Common myeloid progenitor, CD34-positive (primary cell): ENCODE measurements around the gene TMTC1.

ENCODE experiments used
- CTCF ChIA-PET: fragments of 350-600 bp; sonication (Branson Sonifier 250); formaldehyde crosslinking; loops from one replicate; lab custom pipeline; 2021; ENCODE audit warnings: antibody characterized with exemption; lab: Charles Lee
- POLR2A ChIA-PET: fragments of 350-600 bp; sonication (Branson Sonifier 250); formaldehyde crosslinking; loops from one replicate; lab custom pipeline; 2021; ENCODE audit warnings: antibody characterized with exemption; lab: Charles Lee
- DNase-seq, 3 donors: peaks; one replicate each; pipeline versions ENCODE4 v3.0.0 to v3.0.0-alpha.2; 2013
- H3K27ac ChIP-seq, 2 experiments: 1 replicate in 1 of 2; 2 replicates in 1 of 2; pipeline ENCODE4 v1.7.0; 2013; ENCODE audit warnings: inconsistent platforms in 2 of 2, low read length in 2 of 2, mild to moderate bottlenecking in 2 of 2, low read depth in 1 of 2, moderate library complexity in 1 of 2; ENCODE audit not compliant: severe bottlenecking in 2 of 2, insufficient read depth in 1 of 2, poor library complexity in 1 of 2
- H3K27me3 ChIP-seq, 5 experiments: replicated peaks in 2 of 5; 1 replicate in 3 of 5; 2 replicates in 2 of 5; pipeline versions ENCODE4 v1.6.1 to v1.7.0; 2013; ENCODE audit warnings: low read length in 4 of 5, mild to moderate bottlenecking in 2 of 5, moderate library complexity in 2 of 5, inconsistent platforms in 1 of 5; ENCODE audit not compliant: insufficient read depth in 5 of 5, control insufficient read depth in 4 of 5
- H3K36me3 ChIP-seq, 4 experiments: 1 replicate in 2 of 4; 2 replicates in 2 of 4; pipeline versions ENCODE4 v1.6.1 to v1.7.0; 2013; ENCODE audit warnings: low read length in 3 of 4, control low read depth in 1 of 4, mild to moderate bottlenecking in 1 of 4; ENCODE audit not compliant: control insufficient read depth in 4 of 4, insufficient read depth in 4 of 4
- H3K4me1 ChIP-seq, 4 experiments: 1 replicate in 3 of 4; 2 replicates in 1 of 4; pipeline versions ENCODE4 v1.6.1 to v1.7.1; 2013; ENCODE audit warnings: low read length in 3 of 4, mild to moderate bottlenecking in 3 of 4, control low read depth in 1 of 4, inconsistent platforms in 1 of 4, moderate library complexity in 1 of 4; ENCODE audit not compliant: control insufficient read depth in 4 of 4, insufficient read depth in 4 of 4; ENCODE audit errors: control extremely low read depth in 1 of 4
- H3K4me3 ChIP-seq, 7 experiments: 1 replicate in 4 of 7; 2 replicates in 3 of 7; pipeline versions ENCODE4 v1.5.1 to v1.7.0; 2013; ENCODE audit warnings: mild to moderate bottlenecking in 7 of 7, low read length in 6 of 7, moderate library complexity in 6 of 7, inconsistent platforms in 2 of 7, low read depth in 2 of 7, control low read depth in 1 of 7; ENCODE audit not compliant: insufficient read depth in 4 of 7, control insufficient read depth in 1 of 7; ENCODE audit errors: extremely low read depth in 1 of 7
- H3K9me3 ChIP-seq, 5 experiments: 1 replicate in 4 of 5; 2 replicates in 1 of 5; pipeline versions ENCODE4 v1.6.1 to v1.7.1; 2013; ENCODE audit warnings: low read length in 4 of 5, mild to moderate bottlenecking in 2 of 5, inconsistent platforms in 1 of 5, low read depth in 1 of 5, moderate library complexity in 1 of 5; ENCODE audit not compliant: control insufficient read depth in 4 of 5, insufficient read depth in 2 of 5; ENCODE audit errors: control extremely low read depth in 1 of 5
- WGBS: methylation state at CpG from one replicate; pipeline ENCODE4 v1.1.5; 2013; ENCODE audit not compliant: insufficient coverage; 5-methylcytosine and 5-hydroxymethylcytosine counted together

Gene TMTC1

GRCh38 chr12:29807129-29807528 lies 23.4 kb upstream of the TMTC1 start:
- H3K27ac ChIP-seq = no peak overlapping the region
- H3K4me3 ChIP-seq = no peak overlapping the region
- H3K4me1 ChIP-seq = no peaks in the 10 kb centered on the region
- DNase-seq = no peak
- no peaks in the 10 kb centered on the region for H3K9me3 ChIP-seq
- ChIA-PET CTCF (no interaction called here), POLR2A (no interaction called here)
- H3K27me3 ChIP-seq = no peaks in the 10 kb centered on the region
- no peaks in the 10 kb centered on the region for H3K36me3 ChIP-seq

GRCh38 chr12:29804019-29804418 lies 20.3 kb upstream of the TMTC1 start:
- POLR2A ChIA-PET = no interaction called here
- no peaks in the 10 kb centered on the region for H3K27me3 ChIP-seq
- H3K9me3 ChIP-seq = peaks cover 0 to 4% (median 0%) of the 10 kb centered on the region in 5 experiments
- no peak overlapping the region for H3K27ac ChIP-seq
- DNase-seq = no peak
- CTCF ChIA-PET = no interaction called here
- no peaks in the 10 kb centered on the region for H3K4me1 ChIP-seq
- no peaks in the 10 kb centered on the region for H3K36me3 ChIP-seq
- no peak overlapping the region for H3K4me3 ChIP-seq

GRCh38 chr12:29799591-29799990 lies 15.8 kb upstream of the TMTC1 start:
- no peak for DNase-seq
- Histone ChIP-seq H3K27ac (no peak overlapping the region), H3K4me1 (peaks cover 0 to 2% (median 0%) of the 10 kb centered on the region in 4 experiments), H3K9me3 (peaks cover 0 to 4% (median 0%) of the 10 kb centered on the region in 5 experiments), H3K4me3 (no peak overlapping the region), H3K27me3 (peaks cover 0 to 11% (median 0%) of the 10 kb centered on the region in 5 experiments), H3K36me3 (no peaks in the 10 kb centered on the region)
- POLR2A ChIA-PET = no interaction called here
- CTCF ChIA-PET = no interaction called here

- DNase-seq = peak in 2 of 3 donors; percentile 3 to 4
- Histone ChIP-seq H3K27ac (no peak overlapping the region), H3K9me3 (peaks cover 0 to 13% (median 9%) of the 10 kb centered on the region in 5 experiments), H3K36me3 (no peaks in the 10 kb centered on the region), H3K4me3 (no peak overlapping the region), H3K27me3 (peaks cover 0 to 11% (median 0%) of the 10 kb centered on the region in 5 experiments), H3K4me1 (peaks cover 0 to 2% (median 0%) of the 10 kb centered on the region in 4 experiments)
- 13% methylated on average over 2 of the region's 2 CpGs for WGBS
- POLR2A ChIA-PET = no interaction called here
- CTCF ChIA-PET = no interaction called here
Measured at GRCh38 chr12:29797565-29798355, 14.0 kb upstream of the TMTC1 start.

- ChIA-PET CTCF (no interaction called here), POLR2A (no interaction called here)
- H3K36me3 ChIP-seq = no peaks in the 10 kb centered on the region
- no peak for DNase-seq
- peaks cover 0 to 2% (median 0%) of the 10 kb centered on the region in 4 experiments for H3K4me1 ChIP-seq
- no peak overlapping the region for H3K4me3 ChIP-seq
- H3K9me3 ChIP-seq = peaks cover 4 to 20% (median 17%) of the 10 kb centered on the region in 5 experiments
- H3K27ac ChIP-seq = no peak overlapping the region
- WGBS = 81% methylated on average over 4 of the region's 6 CpGs
- H3K27me3 ChIP-seq = peaks cover 0 to 11% (median 0%) of the 10 kb centered on the region in 5 experiments
Measured at GRCh38 chr12:29796823-29797263, 13.1 kb upstream of the TMTC1 start.

GRCh38 chr12:29795715-29796114 lies 12.0 kb upstream of the TMTC1 start:
- WGBS = 93% methylated on average over 2 of the region's 3 CpGs
- Histone ChIP-seq H3K36me3 (no peaks in the 10 kb centered on the region), H3K4me3 (no peak overlapping the region), H3K27me3 (peaks cover 0 to 11% (median 0%) of the 10 kb centered on the region in 5 experiments), H3K9me3 (peaks cover 4 to 30% (median 16%) of the 10 kb centered on the region in 5 experiments), H3K27ac (no peak overlapping the region), H3K4me1 (peaks cover 0 to 2% (median 0%) of the 10 kb centered on the region in 4 experiments)
- no peak for DNase-seq
- ChIA-PET POLR2A (no interaction called here), CTCF (no interaction called here)

GRCh38 chr12:29794862-29795261 lies 11.1 kb upstream of the TMTC1 start:
- H3K27me3 ChIP-seq = peaks cover 0 to 11% (median 0%) of the 10 kb centered on the region in 5 experiments
- no peaks in the 10 kb centered on the region for H3K36me3 ChIP-seq
- H3K4me1 ChIP-seq = peaks cover 0 to 2% (median 0%) of the 10 kb centered on the region in 4 experiments
- CTCF ChIA-PET = no interaction called here
- POLR2A ChIA-PET = no interaction called here
- no peak for DNase-seq
- H3K27ac ChIP-seq = no peak overlapping the region
- peaks cover 4 to 30% (median 16%) of the 10 kb centered on the region in 5 experiments for H3K9me3 ChIP-seq
- H3K4me3 ChIP-seq = no peak overlapping the region
